ENCODE data around the gene NIP7.

The NIP7 gene

GRCh38 chr16:69306031-69306430, 33.5 kb upstream of the NIP7 start:
- Histone ChIP-seq H2AFZ (ENCODE audit: low read depth) (no peak overlapping the region), H3K4me3 (IDR thresholded peaks at IDR 0.05; ENCODE audit: insufficient read depth, low read depth, low read length) (no peak overlapping the region), H3K79me2 (ENCODE audit: insufficient read depth, low read depth) (no peaks in the 10 kb centered on the region), H3K9ac (no peak overlapping the region), H3K27me3 (ENCODE audit: insufficient read depth, low read depth) (no peaks in the 10 kb centered on the region), H3K36me3 (ENCODE audit: insufficient read depth) (no peaks in the 10 kb centered on the region), H3K4me1 (ENCODE audit: low read depth, poor library complexity, severe bottlenecking) (peaks cover 14% of the 10 kb centered on the region), H3K4me2 (no peak overlapping the region), H4K20me1 (ENCODE audit: insufficient read depth) (no peaks in the 10 kb centered on the region), H3K27ac (no peak overlapping the region)
- TF ChIP-seq, protein P1, sequence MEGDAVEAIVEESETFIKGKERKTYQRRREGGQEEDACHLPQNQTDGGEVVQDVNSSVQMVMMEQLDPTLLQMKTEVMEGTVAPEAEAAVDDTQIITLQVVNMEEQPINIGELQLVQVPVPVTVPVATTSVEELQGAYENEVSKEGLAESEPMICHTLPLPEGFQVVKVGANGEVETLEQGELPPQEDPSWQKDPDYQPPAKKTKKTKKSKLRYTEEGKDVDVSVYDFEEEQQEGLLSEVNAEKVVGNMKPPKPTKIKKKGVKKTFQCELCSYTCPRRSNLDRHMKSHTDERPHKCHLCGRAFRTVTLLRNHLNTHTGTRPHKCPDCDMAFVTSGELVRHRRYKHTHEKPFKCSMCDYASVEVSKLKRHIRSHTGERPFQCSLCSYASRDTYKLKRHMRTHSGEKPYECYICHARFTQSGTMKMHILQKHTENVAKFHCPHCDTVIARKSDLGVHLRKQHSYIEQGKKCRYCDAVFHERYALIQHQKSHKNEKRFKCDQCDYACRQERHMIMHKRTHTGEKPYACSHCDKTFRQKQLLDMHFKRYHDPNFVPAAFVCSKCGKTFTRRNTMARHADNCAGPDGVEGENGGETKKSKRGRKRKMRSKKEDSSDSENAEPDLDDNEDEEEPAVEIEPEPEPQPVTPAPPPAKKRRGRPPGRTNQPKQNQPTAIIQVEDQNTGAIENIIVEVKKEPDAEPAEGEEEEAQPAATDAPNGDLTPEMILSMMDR (conservative IDR thresholded peaks at IDR 0.05; ENCODE audit: low read depth, low read length): no peak

DNA sequence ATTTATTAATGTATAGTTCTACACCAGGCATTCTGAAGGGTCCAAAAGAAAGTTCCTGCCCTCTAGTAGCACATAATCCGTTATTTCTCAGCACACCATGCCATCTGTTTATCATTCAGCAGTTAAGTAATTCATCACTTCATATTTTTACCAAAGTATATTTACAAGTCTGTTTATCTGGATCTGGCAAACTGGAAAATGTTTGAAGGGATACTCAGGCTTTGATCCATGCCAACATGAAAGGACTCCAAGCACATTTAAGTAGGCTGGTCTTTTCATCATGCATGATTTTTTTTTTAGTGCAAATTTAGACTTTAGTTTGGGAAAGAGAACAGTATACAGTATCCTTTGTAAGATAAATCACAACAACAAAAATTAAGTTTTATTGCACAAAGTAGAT, 32.5 kb upstream of the NIP7 start:
- no peak overlapping the region for H3K27ac ChIP-seq
- H3K79me2 ChIP-seq (ENCODE audit: insufficient read depth, low read depth): peaks cover 5% of the 10 kb centered on the region
- TF ChIP-seq, protein P1 (conservative IDR thresholded peaks at IDR 0.05; ENCODE audit: low read depth, low read length): no peak
- no peak overlapping the region for H3K9ac ChIP-seq
- H3K4me1 ChIP-seq (ENCODE audit: low read depth, poor library complexity, severe bottlenecking): peaks cover 17% of the 10 kb centered on the region
- H2AFZ ChIP-seq (ENCODE audit: low read depth): no peak overlapping the region
- no peaks in the 10 kb centered on the region for H3K27me3 ChIP-seq (ENCODE audit: insufficient read depth, low read depth)
- H3K4me2 ChIP-seq: no peak overlapping the region
- H3K4me3 ChIP-seq (IDR thresholded peaks at IDR 0.05; ENCODE audit: insufficient read depth, low read depth, low read length): no peak overlapping the region
- no peaks in the 10 kb centered on the region for H3K36me3 ChIP-seq (ENCODE audit: insufficient read depth)
- no peaks in the 10 kb centered on the region for H4K20me1 ChIP-seq (ENCODE audit: insufficient read depth)

GRCh38 chr16:69307856-69308255, 31.7 kb upstream of the NIP7 start:
- no peak overlapping the region for H3K9ac ChIP-seq
- H3K36me3 ChIP-seq (ENCODE audit: insufficient read depth): no peaks in the 10 kb centered on the region
- TF ChIP-seq, protein P1 (conservative IDR thresholded peaks at IDR 0.05; ENCODE audit: low read depth, low read length): no peak

DNA sequence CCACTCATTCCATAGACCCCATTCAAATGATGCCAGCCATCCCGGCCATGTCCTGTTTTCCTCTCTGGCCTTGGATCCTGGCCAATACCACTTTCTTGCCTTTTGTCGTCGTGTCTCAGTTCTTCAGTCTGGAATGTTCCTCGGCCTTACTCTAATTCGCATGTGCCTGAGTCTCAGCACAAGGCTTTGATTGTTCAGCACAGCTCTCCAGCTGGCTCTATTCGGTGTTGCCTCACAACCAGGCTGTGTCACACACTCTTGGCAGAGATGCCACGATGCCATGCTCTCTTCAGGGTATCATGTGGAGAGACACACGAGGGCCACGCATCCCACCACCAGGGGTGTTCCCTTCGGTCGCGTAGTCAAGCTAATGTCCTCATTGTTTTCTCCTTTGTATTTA, 30.3 kb upstream of the NIP7 start:
- Histone ChIP-seq H3K27ac (no peak overlapping the region), H3K36me3 (ENCODE audit: insufficient read depth) (no peaks in the 10 kb centered on the region), H3K4me1 (ENCODE audit: low read depth, poor library complexity, severe bottlenecking) (peaks cover 31% of the 10 kb centered on the region), H3K4me3 (IDR thresholded peaks at IDR 0.05; ENCODE audit: insufficient read depth, low read depth, low read length) (no peak overlapping the region), H4K20me1 (ENCODE audit: insufficient read depth) (no peaks in the 10 kb centered on the region), H3K79me2 (ENCODE audit: insufficient read depth, low read depth) (peaks cover 26% of the 10 kb centered on the region), H2AFZ (ENCODE audit: low read depth) (no peak overlapping the region), H3K27me3 (ENCODE audit: insufficient read depth, low read depth) (no peaks in the 10 kb centered on the region), H3K4me2 (no peak overlapping the region), H3K9ac (no peak overlapping the region)
- TF ChIP-seq, protein P1 (conservative IDR thresholded peaks at IDR 0.05; ENCODE audit: low read depth, low read length): no peak

More at GRCh38 chr16:69307856-69308255, 31.7 kb upstream of the NIP7 start:
- Histone ChIP-seq H2AFZ (ENCODE audit: low read depth) (no peak overlapping the region), H4K20me1 (ENCODE audit: insufficient read depth) (no peaks in the 10 kb centered on the region), H3K79me2 (ENCODE audit: insufficient read depth, low read depth) (peaks cover 13% of the 10 kb centered on the region), H3K27ac (no peak overlapping the region), H3K4me3 (IDR thresholded peaks at IDR 0.05; ENCODE audit: insufficient read depth, low read depth, low read length) (no peak overlapping the region), H3K4me1 (ENCODE audit: low read depth, poor library complexity, severe bottlenecking) (peaks cover 24% of the 10 kb centered on the region), H3K4me2 (no peak overlapping the region), H3K27me3 (ENCODE audit: insufficient read depth, low read depth) (no peaks in the 10 kb centered on the region)

Data from KMS-11 (cell line).